Amniotic stem cell (primary cell): ENCODE data around the gene EPHA10.

Source experiments
- DNase-seq: peaks from one replicate; lab custom pipeline; 2025; lab: John Stamatoyannopoulos, UW

EPHA10 gene

DNA sequence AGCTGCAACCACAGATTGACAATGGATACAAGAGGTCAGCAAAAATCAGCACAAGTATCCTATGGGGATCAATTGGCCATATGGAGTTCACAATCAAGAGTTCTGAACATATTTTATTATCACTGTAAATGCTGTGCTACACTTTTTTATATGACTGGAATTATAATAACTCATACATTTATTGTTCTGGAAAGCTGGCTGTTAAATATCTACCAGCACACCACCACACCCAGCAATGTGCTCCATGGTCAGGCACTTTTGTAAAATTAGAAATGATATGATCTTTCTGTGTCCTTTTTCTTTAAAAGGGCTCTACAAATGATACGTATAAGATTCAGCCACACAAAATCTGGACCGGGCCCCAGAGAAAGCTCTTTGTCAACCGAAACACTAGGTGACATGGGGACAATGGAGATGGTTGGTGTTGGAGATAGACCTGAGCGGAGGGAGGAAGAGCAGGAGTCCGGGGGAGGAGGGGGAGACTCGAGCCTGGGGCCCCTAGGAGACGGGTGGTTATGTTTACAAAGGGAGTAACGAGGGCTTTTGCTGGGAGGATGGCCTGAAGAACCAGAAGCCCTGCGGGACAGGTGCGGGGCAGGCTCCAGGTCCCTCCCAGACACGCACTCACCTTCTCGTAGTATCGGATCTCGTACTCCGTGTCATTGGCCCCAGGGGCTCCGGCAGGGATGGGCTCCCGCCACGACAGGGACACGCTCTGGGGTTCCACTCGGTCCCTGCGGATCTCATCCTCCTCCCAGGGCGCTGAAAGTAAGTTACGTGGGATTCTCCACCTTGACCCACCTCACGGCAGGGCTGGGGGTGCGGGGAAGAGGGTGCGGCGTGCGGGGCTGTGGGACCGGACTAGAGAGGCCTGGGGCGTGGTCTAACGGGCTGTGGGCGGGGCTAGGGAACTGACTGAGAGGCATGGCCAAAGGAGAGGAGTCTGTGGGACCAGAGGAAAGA is 30.0 kb downstream of the EPHA10 start:
- no peak for DNase-seq

GRCh38 chr1:37732111-37732780 is 32.7 kb downstream of the EPHA10 start:
- DNase-seq, result no peak

DNA sequence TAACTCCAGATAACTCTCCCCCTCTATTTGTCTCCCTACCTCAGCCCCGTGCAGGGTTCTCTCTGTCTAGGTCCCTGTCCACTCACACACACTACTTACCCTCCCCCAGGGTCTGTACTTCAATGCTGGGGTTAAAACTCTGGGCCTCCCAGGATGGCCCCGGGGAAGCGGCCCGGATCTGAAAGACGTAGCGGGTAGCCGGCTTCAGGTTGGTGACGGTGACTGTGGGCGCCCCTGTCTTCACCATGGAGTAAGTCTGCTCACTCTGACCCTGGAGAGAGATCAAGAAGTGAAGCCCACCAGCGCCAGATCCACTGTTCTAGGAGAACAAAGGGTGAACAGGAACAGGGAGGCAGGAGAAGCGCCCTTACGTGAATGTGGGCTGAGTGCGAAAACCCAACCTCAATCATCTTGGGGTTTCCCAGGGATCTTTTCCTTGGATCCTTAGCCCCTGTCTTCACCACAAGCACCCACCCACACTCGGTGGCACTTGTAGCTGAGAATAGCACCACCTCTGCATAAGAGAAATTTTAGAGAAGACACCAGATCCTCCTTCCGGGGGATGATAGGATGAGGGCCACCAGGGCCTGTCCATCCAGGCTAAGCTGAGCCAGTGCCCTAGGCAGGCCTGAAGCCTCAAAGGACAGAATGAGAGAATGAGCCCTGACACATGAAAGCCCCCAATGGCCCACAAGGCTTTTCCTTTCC is 33.5 kb downstream of the EPHA10 start:
- no peak for DNase-seq

DNA sequence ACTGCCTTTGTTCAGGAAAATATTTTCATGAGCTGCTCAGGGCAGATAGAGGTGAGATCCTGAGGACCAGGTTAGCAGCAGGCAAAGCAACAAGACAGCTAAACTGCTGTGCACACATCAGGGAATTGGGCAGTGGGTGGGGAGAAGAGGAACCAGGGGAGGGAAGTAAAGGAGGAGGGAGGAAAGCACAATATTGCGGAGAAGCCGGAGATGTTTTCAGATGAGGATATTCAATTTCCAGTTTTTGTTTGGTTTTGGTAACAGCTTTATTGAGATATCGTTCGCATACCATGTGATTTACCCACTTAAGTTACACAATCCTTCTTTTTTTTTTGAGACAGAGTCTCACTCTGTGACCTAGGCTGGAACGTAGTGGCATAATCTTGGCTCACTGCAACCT is 34.5 kb downstream of the EPHA10 start:
- no peak for DNase-seq

DNA sequence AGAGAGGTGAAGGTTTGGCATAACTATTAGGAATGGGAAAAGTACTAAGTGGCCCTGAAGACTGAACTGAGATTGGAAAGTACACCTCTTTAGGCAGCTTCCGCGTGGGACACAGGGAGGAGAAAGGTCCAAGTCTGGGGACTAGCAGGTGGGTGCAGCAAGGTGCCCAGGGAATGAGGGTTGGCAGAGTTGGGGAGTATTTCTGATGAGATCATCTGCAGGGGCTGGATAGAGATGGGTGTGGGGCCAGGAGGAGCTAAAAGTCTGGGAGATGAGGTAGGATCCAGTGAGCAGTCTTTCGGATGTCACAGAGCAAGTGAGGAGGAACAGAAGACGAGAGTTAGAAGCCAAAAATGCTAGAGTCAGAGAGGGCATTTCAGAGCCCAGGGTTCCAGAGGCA is 36.5 kb downstream of the EPHA10 start:
- no peak for DNase-seq

DNA sequence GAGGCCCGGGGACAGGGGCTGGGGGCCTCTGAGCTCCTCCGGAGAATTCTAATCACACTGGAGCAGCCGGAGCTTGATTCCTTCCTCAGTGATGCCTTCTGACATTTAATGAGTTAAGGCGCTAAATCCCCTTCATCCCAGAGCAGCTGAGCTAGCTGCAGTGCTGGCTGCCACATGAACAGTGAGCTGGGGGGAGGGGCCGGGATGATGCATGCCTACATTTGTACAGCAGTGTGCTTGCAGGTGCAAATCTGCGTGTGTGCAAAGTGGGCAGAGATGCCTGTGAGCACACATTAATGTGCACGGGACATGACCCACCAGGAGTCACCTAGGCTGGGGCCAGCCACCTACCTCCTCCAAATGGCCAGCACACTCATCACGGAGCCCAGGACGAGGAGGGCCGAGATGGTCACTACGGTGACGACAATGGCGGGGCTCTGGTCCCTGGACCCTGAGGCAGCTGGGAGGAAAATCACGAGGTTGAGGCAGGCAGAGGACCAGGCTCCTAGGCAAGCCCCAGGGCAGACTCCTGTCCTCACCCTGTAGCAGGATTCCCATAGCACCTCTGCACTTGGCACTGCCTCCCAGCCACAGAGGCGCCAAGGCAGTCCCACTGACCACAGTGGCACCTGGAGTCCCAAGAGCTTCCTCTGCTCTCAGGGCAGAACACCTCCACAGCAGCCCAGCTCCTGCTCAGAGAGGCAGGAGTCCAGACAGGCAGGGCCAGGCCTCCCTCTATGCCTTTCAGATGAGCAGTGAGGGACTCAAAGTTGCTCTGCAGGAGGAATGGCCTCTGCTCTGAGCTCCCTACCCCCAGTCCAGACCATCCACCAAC is 38.0 kb downstream of the EPHA10 start:
- no peak for DNase-seq

DNA sequence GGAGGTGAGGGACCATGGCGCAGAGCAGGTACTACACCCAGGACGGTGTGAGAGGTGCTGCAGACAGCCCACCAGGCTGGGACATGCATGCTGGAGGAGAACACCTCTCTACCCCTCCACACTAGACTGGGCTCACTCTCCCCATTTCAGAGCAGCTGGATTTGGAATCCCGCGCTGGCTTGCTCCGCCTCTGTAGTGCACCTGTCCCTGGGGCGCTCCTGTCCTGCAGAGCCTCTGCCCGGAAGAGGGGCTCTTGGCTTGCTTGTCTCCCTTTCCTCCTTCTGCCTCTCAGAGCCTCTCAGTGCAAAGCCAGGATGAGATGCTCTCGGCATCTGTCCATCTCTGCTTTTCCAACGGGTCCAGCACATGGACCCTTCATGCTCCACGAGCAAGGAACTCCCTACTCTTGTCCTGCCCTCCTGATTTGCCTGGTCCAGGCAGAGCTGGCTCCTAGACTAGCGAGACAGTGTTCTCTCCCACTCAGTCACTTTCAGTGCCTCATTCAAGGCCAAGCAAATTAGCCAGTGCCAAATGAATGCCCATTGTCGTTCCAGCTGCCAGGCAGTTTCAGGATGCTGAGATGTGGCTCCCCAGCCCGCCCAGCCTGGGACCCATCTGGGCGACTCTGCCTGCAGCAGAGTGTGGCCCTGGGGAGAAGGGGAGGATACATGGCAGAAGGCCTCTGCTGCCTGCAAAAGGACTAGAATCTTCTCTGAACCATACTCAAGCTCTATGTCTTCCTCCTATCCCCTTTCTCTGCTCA is 38.9 kb downstream of the EPHA10 start:
- DNase-seq, result no peak

DNA sequence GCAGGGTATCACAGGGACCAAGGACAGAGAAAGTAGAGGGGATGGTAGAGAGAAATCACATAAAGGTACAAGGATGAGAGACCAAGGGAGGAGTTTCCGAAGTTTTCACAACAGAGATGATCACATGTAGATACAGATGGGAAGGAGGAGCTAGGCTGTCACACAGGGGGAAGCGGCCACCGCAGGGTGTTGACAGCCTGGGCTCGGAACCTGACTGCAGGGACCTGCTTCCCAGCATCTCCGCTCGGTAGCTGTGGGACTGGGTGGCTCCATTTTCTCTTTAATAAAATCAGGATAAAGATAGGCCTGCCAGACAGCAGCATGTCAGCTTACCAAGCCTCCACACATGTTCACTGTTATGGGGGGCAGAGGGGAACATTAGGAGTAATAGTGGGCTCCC is 40.3 kb downstream of the EPHA10 start:
- no peak for DNase-seq

DNA sequence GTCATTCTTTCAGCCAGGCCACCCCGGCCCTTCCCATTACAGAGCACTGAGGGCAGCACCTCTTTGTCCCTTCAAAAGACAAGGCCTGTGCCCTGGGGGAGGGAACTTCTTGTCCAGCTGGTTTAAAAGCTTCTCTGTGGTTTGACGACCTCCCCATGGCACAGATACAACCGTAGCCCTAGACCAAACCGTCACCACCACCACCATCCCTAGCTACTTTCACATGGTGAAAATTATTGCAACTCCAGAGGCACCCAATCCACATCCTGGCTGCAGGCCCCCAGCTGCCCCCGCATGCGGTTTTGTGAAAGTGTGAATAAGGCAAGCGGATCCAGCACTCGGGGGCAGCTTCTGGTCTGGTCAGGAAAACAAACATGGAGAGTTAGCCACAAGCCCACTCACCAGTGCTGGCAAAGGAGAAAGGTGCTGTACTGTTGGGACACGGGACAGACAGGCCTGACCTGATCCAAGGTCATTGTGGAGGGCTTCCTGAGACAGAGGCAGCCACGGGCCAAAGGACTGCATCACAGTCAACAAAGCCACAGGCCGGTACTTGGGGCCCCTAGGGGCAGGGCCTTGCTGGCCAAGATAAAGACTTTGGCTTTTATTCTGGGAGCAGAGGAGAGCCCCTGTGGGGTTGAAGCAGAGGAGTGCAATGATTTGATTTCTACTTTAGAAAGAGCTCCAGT is 41.4 kb downstream of the EPHA10 start:
- DNase-seq, result no peak

DNA sequence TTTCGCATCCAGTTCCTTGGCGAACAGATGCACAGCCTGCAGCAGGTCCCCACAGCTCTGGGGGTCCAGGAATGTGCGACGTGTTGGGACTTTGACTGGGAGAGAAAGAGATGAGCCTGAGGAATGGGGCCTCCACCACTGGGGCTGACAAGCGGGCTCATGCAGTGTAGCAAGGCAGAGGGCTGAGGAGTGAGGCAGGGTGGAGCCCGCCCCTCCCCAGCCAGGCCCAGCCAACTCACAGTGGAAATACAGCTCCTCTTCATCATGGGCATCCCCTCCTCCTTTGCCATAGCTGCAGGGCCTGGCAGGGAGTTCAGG is 41.9 kb downstream of the EPHA10 start:
- DNase-seq, result no peak

GRCh38 chr1:37722181-37723071 is 42.5 kb downstream of the EPHA10 start:
- no peak for DNase-seq

DNA sequence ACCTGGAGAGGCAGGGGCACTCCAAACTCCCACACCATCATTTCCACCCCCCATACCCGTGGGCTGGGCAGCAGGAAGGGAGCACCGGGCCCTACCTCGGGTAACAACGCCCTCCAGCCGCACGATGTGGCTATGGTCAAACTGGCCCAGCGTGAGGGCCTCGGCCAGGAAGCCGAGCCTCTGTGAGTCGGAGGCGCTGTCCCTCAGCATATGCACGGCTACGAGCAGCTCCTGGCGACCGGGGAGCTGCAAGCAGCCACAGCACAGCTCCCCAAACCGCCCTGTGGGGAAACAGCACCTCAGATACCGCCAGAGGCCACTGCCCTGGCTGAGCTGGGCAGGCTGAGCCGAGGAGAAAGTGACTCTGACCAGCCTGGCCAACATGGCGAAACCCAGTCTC is 43.4 kb downstream of the EPHA10 start:
- no peak for DNase-seq

DNA sequence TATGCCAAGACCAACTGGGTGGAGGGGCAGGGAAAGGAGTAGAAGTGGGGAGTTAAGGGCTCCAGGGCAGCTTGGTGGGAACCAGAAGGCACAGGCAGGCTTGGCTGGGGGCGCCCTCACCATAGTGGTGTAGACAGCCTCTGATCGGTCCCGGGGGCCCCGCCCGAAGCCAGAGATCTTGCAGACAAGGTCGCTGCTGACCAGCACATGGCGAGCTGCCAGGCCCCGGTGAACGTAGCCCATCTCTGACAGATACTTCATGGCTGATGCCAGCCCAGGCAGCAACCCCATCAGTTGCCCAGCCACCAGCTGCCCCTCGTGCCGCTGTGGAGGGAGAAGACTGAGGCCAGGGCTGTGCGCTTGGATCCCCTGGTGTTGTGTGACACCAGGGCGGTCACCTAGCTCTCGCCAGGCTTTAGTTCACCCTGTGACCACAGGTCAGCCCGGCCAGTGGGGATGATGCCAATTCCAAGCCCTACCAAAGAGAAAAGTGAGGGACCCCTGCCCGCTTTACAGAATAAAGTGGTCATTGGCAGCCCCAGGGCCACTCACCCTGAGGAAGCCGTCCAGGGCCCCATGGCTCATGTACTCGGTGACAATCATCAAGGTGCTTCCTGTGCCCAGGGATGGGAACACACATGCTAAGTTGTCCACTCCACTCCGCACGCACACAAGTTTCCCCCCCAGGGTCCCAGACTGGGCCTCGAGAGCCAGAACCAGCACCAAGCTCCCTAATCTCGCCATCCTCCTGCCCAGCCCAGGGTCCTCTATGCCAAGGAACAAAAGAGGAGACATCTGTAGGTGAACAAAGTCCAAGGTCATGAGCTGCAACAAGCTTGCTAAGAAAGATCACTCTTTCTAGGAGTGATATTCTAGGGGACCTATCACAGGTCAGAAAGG is 44.4 kb downstream of the EPHA10 start:
- no peak for DNase-seq

DNA sequence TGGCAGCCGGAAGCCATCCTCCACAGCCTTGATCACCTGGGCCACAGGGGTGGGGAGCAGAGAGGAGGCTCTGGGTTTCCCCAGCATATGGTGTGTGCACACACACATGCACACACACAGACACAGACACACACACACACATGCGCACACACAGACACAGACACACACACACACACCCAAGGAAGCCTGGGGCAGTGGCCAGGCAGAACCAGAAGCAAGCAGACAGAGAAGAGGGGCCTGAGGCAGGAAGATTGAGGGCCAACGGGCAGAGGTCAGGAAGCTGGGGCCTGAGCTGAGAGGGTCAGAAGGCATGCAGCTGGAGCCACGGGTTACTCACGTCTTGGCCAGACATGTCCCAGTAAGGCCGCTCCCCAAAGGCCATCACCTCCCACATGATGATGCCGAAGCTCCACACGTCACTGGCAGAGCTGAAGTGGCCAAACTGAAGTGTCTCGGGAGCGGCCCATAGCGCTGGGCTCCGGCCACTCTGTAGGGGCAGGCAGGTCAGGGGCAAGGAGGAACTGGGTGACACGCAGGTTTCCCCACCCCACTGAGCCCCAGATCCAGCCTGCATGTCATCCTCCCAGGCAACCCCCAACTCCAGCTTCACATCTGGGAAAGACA is 45.2 kb downstream of the EPHA10 start:
- no peak for DNase-seq

- no peak for DNase-seq
These were observed 45.9 kb downstream of the EPHA10 start for GRCh38 chr1:37718901-37719571.

DNA sequence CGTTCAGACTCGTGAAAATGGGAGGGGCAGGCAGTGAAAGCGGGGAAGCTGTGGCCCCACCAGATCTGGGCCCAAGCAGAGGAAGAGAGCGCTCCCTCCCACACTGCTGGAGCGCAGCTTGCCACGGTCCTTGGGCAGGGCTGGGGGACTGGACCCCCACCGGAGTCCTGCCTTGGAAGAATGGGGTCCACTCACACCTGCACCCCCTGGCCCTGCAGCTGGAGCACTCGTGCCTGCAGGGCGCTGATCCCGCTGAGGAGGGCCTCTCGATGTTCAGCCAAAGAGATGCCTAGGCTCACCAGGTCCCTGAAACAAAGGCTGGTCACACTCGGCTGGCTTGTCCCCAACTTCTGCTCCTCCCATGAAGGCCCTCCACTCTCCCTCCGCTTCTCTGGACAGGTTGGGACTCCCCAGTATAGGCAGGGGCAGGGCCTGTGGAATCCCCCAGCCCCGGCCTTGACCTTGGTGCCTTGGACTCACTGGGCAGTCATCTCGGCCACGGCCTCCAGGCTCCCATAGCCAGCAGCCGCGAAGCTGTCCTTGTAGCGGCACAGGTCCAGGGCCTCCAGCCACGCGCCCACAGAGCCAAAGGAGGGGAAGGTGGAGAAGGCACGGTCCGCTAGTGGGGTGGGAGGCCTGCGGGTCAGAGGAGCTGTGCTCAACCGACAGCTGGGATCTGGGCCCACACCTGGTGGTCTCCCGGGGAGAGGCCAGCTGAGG is 46.6 kb downstream of the EPHA10 start:
- DNase-seq, result no peak

GRCh38 chr1:37717631-37718030 is 47.3 kb downstream of the EPHA10 start:
- no peak for DNase-seq
